SK-N-SH (cell line): Measurements from ENCODE around the gene KIF5C. TPM values are rescaled to one million over a fixed set of nuclear protein-coding genes. Genes with fewer than 3 reads are reported as not detected.
A peak's percentile ranks its signal among the peaks of the same experiment; 100 is the strongest.

Experiments
- CTCF ChIA-PET: fragments of 300-600, 350-600 bp; formaldehyde crosslinking; extraction: SDS; loops from one replicate; lab custom pipeline; 2021; lab: Yijun Ruan, JAX
- POLR2A ChIA-PET: fragments of 350-600 bp; sonication (Branson Sonifier 250); formaldehyde crosslinking; extraction: SDS; loops from one replicate; lab custom pipeline; 2020; ENCODE audit warnings: antibody characterized with exemption, inconsistent platforms; lab: Yijun Ruan, JAX
- DNase-seq: peaks from one replicate; pipeline ENCODE4 v3.0.0; 2012
- H2AFZ ChIP-seq: fragments of 200-600 bp; sonication (generic); 2 replicates; pipeline ENCODE4 v1.8.1; 2016; ENCODE audit warnings: antibody characterized with exemption, mild to moderate bottlenecking, low read depth
- H3F3A ChIP-seq: fragments of 200-600 bp; sonication (generic); replicated peaks from 2 replicates; pipeline ENCODE3; 2016; ENCODE audit warnings: antibody characterized with exemption, mild to moderate bottlenecking; ENCODE audit not compliant: insufficient read depth
- H3K27ac ChIP-seq, 2 experiments: fragments of 200-500 bp in 1 of 2; fragments of 200-600 bp in 1 of 2; sonication (Bioruptor generic) in 1 of 2; sonication (generic), shearing (Covaris generic) in 1 of 2; 2 replicates each; pipeline versions ENCODE4 v1.5.1 to v1.6.1; 2014 to 2016; ENCODE audit warnings: low read depth in 2 of 2, inconsistent platforms in 1 of 2, low read length in 1 of 2, mild to moderate bottlenecking in 1 of 2, mixed read lengths in 1 of 2
- H3K27me3 ChIP-seq: fragments of 200-600 bp; sonication (generic), shearing (Covaris generic); 2 replicates; pipeline ENCODE4 v1.6.1; 2016; ENCODE audit warnings: mixed run types; ENCODE audit not compliant: insufficient read depth
- H3K36me3 ChIP-seq, 2 experiments: fragments of 200-500 bp in 1 of 2; fragments of 200-600 bp in 1 of 2; sonication (Bioruptor generic) in 1 of 2; sonication (generic) in 1 of 2; replicated peaks in 1 of 2; 2 replicates each; pipeline versions ENCODE3 to v1.5.1; 2014 to 2016; ENCODE audit warnings: low read length in 1 of 2, mild to moderate bottlenecking in 1 of 2; ENCODE audit not compliant: insufficient read depth in 2 of 2, control insufficient read depth in 1 of 2
- H3K4me1 ChIP-seq, 2 experiments: fragments of 200-500 bp in 1 of 2; fragments of 200-600 bp in 1 of 2; sonication (Bioruptor generic) in 1 of 2; sonication (generic), shearing (Covaris generic) in 1 of 2; 2 replicates each; pipeline versions ENCODE4 v1.5.1 to v1.6.1; 2014 to 2016; ENCODE audit warnings: low read depth in 1 of 2, low read length in 1 of 2, mixed run types in 1 of 2; ENCODE audit not compliant: insufficient read depth in 2 of 2, control insufficient read depth in 1 of 2
- H3K4me2 ChIP-seq: fragments of 200-600 bp; sonication (generic), shearing (Covaris generic); 2 replicates; pipeline ENCODE4 v1.6.1; 2017; ENCODE audit warnings: mixed run types
- H3K4me3 ChIP-seq, 2 experiments: fragments of 200-500 bp in 1 of 2; fragments of 200-600 bp in 1 of 2; sonication (Bioruptor generic) in 1 of 2; sonication (generic), shearing (Covaris generic) in 1 of 2; 2 replicates each; pipeline versions ENCODE4 v1.5.1 to v1.8.1; 2014 to 2016; ENCODE audit warnings: low read depth in 2 of 2, inconsistent platforms in 1 of 2, low read length in 1 of 2, mild to moderate bottlenecking in 1 of 2, mixed read lengths in 1 of 2, moderate library complexity in 1 of 2
- H3K79me2 ChIP-seq: fragments of 200-600 bp; sonication (generic); 2 replicates; pipeline ENCODE4 v1.8.1; 2017; ENCODE audit warnings: mild to moderate bottlenecking; ENCODE audit not compliant: insufficient read depth
- H3K9ac ChIP-seq: fragments of 200-600 bp; sonication (generic); 2 replicates; pipeline ENCODE4 v1.6.1; 2017; ENCODE audit warnings: mixed run types
- H3K9me2 ChIP-seq: fragments of 200-600 bp; sonication (generic); 2 replicates; pipeline ENCODE4 v1.6.1; 2017; ENCODE audit warnings: mixed run types
- H3K9me3 ChIP-seq: fragments of 200-600 bp; sonication (generic); 2 replicates; pipeline ENCODE4 v1.6.1; 2017; ENCODE audit warnings: mixed run types, mild to moderate bottlenecking, moderate library complexity
- H4K20me1 ChIP-seq: fragments of 200-600 bp; sonication (generic); 2 replicates; pipeline ENCODE4 v1.6.1; 2017; ENCODE audit warnings: mild to moderate bottlenecking, mixed run types; ENCODE audit not compliant: insufficient read depth
- CTCF ChIP-seq: fragments of 200-600 bp; sonication (generic); IDR thresholded peaks from 2 replicates; pipeline ENCODE4 v1.6.1; 2017; ENCODE audit warnings: antibody characterized with exemption, mild to moderate bottlenecking, moderate library complexity
- ELF1 ChIP-seq: IDR thresholded peaks from 2 replicates; pipeline ENCODE4 v1.4.0; 2012
- EZH2phosphoT487 ChIP-seq: fragments of 200-600 bp; sonication (generic); IDR thresholded peaks from 2 replicates; pipeline ENCODE4 v1.6.1; 2017; ENCODE audit warnings: low read depth, mixed run types, mild to moderate bottlenecking, antibody characterized with exemption, moderate library complexity, borderline replicate concordance
- FOXJ3 ChIP-seq: sonication (generic); formaldehyde crosslinking; IDR thresholded peaks from 2 replicates; pipeline ENCODE4 v1.5.1; 2020; ENCODE audit warnings: mild to moderate bottlenecking, missing genetic modification reagents
- FOXM1 ChIP-seq: IDR thresholded peaks from 2 replicates; pipeline ENCODE4 v1.4.0; 2012; ENCODE audit warnings: low read depth, mild to moderate bottlenecking
- GABPA ChIP-seq: IDR thresholded peaks from 2 replicates; pipeline ENCODE4 v1.4.0; 2012; ENCODE audit warnings: low read depth, mild to moderate bottlenecking
- GATA2 ChIP-seq: sonication (generic); formaldehyde crosslinking; IDR thresholded peaks from 2 replicates; pipeline ENCODE4 v1.5.0; 2020; ENCODE audit warnings: mild to moderate bottlenecking, missing genetic modification reagents
- IRF3 ChIP-seq: fragments of 150-350 bp; IDR thresholded peaks from 2 replicates; pipeline ENCODE4 v1.6.1; 2016; ENCODE audit warnings: mild to moderate bottlenecking, low read depth, low read length
- JUND ChIP-seq: IDR thresholded peaks from 2 replicates; pipeline ENCODE4 v1.4.0; 2012
- MEF2A ChIP-seq: IDR thresholded peaks from 2 replicates; pipeline ENCODE4 v1.4.0; 2012; ENCODE audit warnings: low read depth, borderline replicate concordance
- NFIC ChIP-seq: IDR thresholded peaks from 2 replicates; pipeline ENCODE4 v1.4.0; 2012; ENCODE audit warnings: borderline replicate concordance
- NRF1 ChIP-seq: IDR thresholded peaks from 2 replicates; pipeline ENCODE4 v1.6.1; 2012; ENCODE audit warnings: low read depth, mild to moderate bottlenecking, low read length
- PBX3 ChIP-seq: IDR thresholded peaks from 2 replicates; pipeline ENCODE4; 2012
- RAD21 ChIP-seq: IDR thresholded peaks from 2 replicates; pipeline ENCODE4 v1.6.1; 2012; ENCODE audit warnings: mild to moderate bottlenecking, low read length
- RCOR1 ChIP-seq: fragments of 150-350 bp; IDR thresholded peaks from 2 replicates; pipeline ENCODE4 v1.6.1; 2017; ENCODE audit warnings: antibody characterized with exemption, low read length
- RXRA ChIP-seq: IDR thresholded peaks from 2 replicates; pipeline ENCODE4 v1.4.0; 2012; ENCODE audit warnings: low read depth, mild to moderate bottlenecking, borderline replicate concordance
- SIN3A ChIP-seq: IDR thresholded peaks from 2 replicates; pipeline ENCODE4 v1.6.1; 2012; ENCODE audit warnings: low read depth, mild to moderate bottlenecking, low read length, moderate library complexity, borderline replicate concordance
- SMC3 ChIP-seq: IDR thresholded peaks from 2 replicates; pipeline ENCODE4 v1.6.1; 2012; ENCODE audit warnings: low read depth, low read length, improper control_type of control experiment
- TAF1 ChIP-seq: IDR thresholded peaks from 2 replicates; pipeline ENCODE4 v1.6.1; 2012; ENCODE audit warnings: low read depth, mild to moderate bottlenecking, low read length, moderate library complexity, borderline replicate concordance
- TCF12 ChIP-seq: IDR thresholded peaks from 2 replicates; pipeline ENCODE4 v1.4.0; 2012
- USF1 ChIP-seq: IDR thresholded peaks from 2 replicates; pipeline ENCODE4 v1.4.0; 2012; ENCODE audit warnings: low read depth, borderline replicate concordance
- WGBS: methylation state at CpG from one replicate; pipeline ENCODE4 v1.1.6; 2017; ENCODE audit warnings: low lambda C conversion rate; 5-methylcytosine and 5-hydroxymethylcytosine counted together
- polyA plus RNA-seq, 3 experiments: library from polyadenylated mRNA; depleted of rRNA; stranded (reverse); fragments of >200 nt; gene quantifications; 2 replicates each; pipeline ENCODE4 v1.2.3, GENCODE V29; 2012

Gene KIF5C
- polyA plus RNA-seq, 1 of the 3 experiments (the other 2 are of a cell fraction), result 3.9 TPM

- TF ChIP-seq CTCF (peak; percentile 13; the same call in 1 of the 2 replicates), RAD21 (peak; percentile 16), JUND (no peak), ELF1 (no peak), GATA2 (CRISPR knock-in tag) (no peak)
- Histone ChIP-seq H3K27ac (no peak within 1 kb of the TSS), H2AFZ (peak within 1 kb of the TSS; percentile 90), H3F3A (no peaks in the 10 kb centered on the region), H3K4me1 (peaks cover 0 to 7% of the 10 kb centered on the region in 2 experiments; a peak in 1 of 4 replicates), H3K9ac (no peak within 1 kb of the TSS; the same call in 1 of the 2 replicates), H3K79me2 (no peaks in the 10 kb centered on the region; the same call in 1 of the 2 replicates), H3K9me3 (no peaks in the 10 kb centered on the region), H3K9me2 (no peaks in the 10 kb centered on the region), H3K4me2 (peak within 1 kb of the TSS; percentile 80), H3K27me3 (no peaks in the 10 kb centered on the region), H4K20me1 (no peaks in the 10 kb centered on the region), H3K4me3 (peak within 1 kb of the TSS; percentile 58 to 63), H3K36me3 (no peaks in the 10 kb centered on the region)
- DNase-seq, result peak; percentile 87
- CTCF ChIA-PET, result interaction anchor here (0.7 to 3.9 kb wide), 20 partner anchors 9 to 547 kb away, joined by 3 to 29 read pairs (median 4); partner anchors contain the start of gene LYPD6
- POLR2A ChIA-PET, result no interaction called here
- WGBS, result 10% methylated on average over 12 of the region's 85 CpGs
Observed at GRCh38 chr2:149038442-149039212, 163.6 kb downstream of the KIF5C start, which contains the start of gene LYPD6B. Gene LYPD6B (plus strand): TSS chr2:149038699. CDS start chr2:149130949, 92,250 bp downstream.

- Histone ChIP-seq H3K27ac (no peak overlapping the region), H3K4me2 (peak overlapping the region; percentile 80)
- TF ChIP-seq ELF1 (no peak), PBX3 (no peak), RXRA (no peak), FOXM1 (no peak), IRF3 (no peak), EZH2phosphoT487 (no peak), GABPA (no peak), SIN3A (no peak), TAF1 (no peak), NFIC (no peak), NRF1 (no peak), MEF2A (no peak), RAD21 (no peak), SMC3 (no peak), FOXJ3 (CRISPR knock-in tag) (no peak), TCF12 (no peak), RCOR1 (no peak), USF1 (no peak)
- TF ChIP-seq, all 33 proteins: peak for 0
- Histone ChIP-seq H3K36me3 (no peaks in the 10 kb centered on the region), H3K4me1 (peaks cover 0 to 7% of the 10 kb centered on the region in 2 experiments; a peak in 1 of 4 replicates), H3K9me3 (no peaks in the 10 kb centered on the region), H3K9me2 (no peaks in the 10 kb centered on the region), H2AFZ (peak overlapping the region; percentile 79; the same call in 1 of the 2 replicates), H3K27me3 (no peaks in the 10 kb centered on the region), H3K9ac (no peak overlapping the region; the same call in 1 of the 2 replicates), H4K20me1 (no peaks in the 10 kb centered on the region), H3K4me3 (peak overlapping the region; percentile 58 to 63), H3F3A (no peaks in the 10 kb centered on the region), H3K79me2 (no peaks in the 10 kb centered on the region; the same call in 1 of the 2 replicates)
- 62% methylated on average over 11 of the region's 11 CpGs for WGBS
- CTCF ChIA-PET, result interaction anchor here (0.7 to 3.9 kb wide), 16 partner anchors 8 to 547 kb away, joined by 3 to 29 read pairs (median 4); partner anchors contain the start of gene LYPD6
- POLR2A ChIA-PET, result no interaction called here
- no peak for DNase-seq
Observed at GRCh38 chr2:149039213-149039724, 164.2 kb downstream of the KIF5C start.
